Cardiac septum (tissue), 1 donor: ENCODE measurements around the gene HJURP. TPM values are rescaled to one million over a fixed set of nuclear protein-coding genes. Genes with fewer than 3 reads are reported as not detected.
"Not testable (repeated sequence)": the region's sequence is repeated elsewhere in the genome, so short reads cannot be mapped to it uniquely, and the experiment has no call there.

Experiments
- DNase-seq: peaks from one replicate; pipeline ENCODE4 v3.0.0-alpha.2; 2020; ENCODE audit warnings: low spot score
- intact Hi-C: fragments of 100-400 bp; cut with DNase I; formaldehyde crosslinking; loops from one replicate; pipeline ENCODE4 v1.14.0; 2022
- long read RNA-seq: library from polyadenylated mRNA; unstranded; transcript quantifications from one replicate; pipeline ENCODE4 v2.0.0, GENCODE V29; 2021
- total RNA-seq: library from RNA; stranded (reverse); fragmentation: NEBNext Ultra II Directional; extraction: Animal tissue kit (Norgen Biotek cat#: 25700); gene quantifications from one replicate; pipeline ENCODE4 v1.2.1, GENCODE V29; 2021
- donor health status: DM: no; HTN: no; CAD: no.

The HJURP gene, protein sequence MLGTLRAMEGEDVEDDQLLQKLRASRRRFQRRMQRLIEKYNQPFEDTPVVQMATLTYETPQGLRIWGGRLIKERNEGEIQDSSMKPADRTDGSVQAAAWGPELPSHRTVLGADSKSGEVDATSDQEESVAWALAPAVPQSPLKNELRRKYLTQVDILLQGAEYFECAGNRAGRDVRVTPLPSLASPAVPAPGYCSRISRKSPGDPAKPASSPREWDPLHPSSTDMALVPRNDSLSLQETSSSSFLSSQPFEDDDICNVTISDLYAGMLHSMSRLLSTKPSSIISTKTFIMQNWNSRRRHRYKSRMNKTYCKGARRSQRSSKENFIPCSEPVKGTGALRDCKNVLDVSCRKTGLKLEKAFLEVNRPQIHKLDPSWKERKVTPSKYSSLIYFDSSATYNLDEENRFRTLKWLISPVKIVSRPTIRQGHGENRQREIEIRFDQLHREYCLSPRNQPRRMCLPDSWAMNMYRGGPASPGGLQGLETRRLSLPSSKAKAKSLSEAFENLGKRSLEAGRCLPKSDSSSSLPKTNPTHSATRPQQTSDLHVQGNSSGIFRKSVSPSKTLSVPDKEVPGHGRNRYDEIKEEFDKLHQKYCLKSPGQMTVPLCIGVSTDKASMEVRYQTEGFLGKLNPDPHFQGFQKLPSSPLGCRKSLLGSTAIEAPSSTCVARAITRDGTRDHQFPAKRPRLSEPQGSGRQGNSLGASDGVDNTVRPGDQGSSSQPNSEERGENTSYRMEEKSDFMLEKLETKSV
- total RNA-seq: not detected
- long read RNA-seq: 0 reads

DNA sequence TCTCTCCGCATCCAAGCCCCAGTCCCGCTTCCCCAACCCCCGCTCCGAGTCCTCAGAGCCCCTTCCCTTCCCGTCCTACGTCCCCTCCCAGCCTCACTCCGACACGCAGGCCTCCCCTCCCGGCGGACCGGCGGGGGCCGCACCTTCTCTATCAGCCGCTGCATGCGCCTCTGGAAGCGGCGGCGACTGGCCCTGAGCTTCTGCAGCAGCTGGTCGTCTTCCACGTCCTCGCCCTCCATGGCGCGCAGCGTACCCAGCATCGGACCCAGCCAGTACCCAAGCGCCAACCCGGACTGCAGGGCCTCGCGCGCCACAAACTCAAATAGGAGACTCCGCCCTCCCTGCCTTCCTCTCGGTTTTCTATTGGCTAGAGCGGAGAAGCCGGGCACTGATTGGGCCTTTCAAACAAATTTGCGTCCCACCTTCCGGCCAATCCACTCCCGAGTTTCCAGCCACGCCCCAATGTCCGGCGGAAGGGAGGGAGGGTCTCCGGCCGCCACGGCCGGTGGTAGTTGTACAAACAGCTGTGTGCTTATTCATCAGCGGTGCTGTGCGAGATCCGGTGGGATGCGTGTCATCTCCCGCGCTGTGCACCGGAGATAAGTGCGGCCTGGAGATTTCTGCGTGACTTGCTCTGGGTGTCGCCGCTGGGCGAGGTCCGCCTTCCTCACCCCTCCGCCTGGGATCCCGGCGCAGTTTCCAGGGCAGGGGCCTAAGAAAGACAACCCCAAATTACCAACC lies at the start of gene HJURP:
TSS of gene HJURP (minus strand) at position 295 of the 741 bp plus-strand sequence. CDS start at position 260, 35 bp downstream.
- DNase-seq: peak; percentile 97
- intact Hi-C loops: no loop called here

DNA sequence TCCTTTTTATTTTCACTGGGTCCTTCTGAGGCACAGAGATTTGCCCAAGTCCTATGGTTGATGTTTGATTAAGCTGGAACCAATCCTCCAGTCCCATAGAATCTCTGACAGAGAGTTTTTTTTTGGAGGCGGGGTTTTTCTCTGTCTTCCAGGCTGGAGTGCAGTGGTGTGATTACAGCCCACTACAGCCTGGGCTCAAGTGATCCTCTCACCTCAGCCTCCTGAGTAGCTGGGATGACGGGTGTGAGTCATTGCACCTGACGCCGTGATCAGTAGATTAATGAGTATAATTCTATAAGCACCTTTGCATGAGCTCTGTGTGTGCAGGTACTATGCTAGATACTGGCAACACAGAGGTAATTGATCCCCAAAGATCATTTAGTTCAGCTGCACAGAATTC lies 47.5 kb upstream of the HJURP start:
- intact Hi-C loops: no loop called here
- no peak for DNase-seq

DNA sequence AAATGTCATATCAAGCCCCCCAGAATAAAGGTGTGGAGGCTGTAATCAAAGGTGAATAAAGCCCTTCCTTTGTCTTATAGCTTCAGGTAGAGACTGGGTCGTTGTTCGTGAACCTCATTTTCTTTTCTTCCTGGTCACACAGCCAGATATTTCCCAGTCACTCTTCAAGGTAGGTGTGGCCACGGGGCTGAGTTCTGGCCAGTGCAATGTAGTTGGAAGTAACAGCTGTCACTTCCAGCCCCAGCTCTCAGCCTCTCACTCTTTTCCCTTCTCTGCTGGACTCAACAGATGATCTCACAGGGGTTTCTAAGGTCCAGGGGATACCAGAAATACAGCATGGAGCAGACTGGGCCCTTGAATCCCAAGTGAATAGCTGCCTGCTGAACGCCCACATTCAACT lies 47.0 kb upstream of the HJURP start:
- intact Hi-C loops: no loop called here
- no peak for DNase-seq

DNA sequence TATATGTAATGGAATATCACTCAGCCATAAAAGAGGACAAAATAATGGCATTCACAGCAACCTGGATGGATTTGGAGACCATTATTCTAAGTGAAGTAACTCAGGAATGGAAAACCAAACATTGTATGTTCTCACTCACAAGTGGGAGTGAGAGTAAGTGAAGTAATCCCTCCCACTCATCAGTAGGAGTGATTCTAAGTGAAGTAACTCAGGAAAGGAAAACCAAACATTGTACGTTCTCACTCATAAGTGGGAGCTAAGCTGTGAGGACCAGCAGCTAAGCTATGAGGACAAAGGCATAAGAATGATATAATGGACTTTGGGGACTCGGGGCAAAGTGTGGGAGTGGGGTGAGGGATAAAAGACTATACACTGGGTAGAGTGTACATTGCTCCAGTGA lies 41.9 kb upstream of the HJURP start:
- DNase-seq, intact Hi-C loops: not testable (repeated sequence)

DNA sequence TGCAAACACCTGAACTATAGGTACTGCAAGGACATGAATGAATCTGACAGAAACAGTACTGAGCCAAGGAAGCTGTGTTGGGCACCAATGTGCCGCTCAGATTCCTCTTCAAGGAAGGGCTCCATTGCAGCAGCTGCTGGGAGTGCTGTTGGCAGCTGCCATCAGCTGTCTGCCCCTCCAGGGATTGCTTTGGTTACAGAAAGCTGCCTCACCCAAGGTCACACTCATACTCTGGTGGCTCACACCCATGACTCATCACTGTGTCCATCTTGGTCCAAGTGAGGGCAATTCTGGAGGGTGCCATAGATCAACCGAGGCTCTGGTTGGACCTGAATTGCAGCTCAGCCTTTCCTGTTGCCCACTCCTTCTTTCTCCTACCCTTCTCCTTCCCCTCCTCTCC lies 38.5 kb upstream of the HJURP start:
- intact Hi-C loops: no loop called here
- DNase-seq: no peak

DNA sequence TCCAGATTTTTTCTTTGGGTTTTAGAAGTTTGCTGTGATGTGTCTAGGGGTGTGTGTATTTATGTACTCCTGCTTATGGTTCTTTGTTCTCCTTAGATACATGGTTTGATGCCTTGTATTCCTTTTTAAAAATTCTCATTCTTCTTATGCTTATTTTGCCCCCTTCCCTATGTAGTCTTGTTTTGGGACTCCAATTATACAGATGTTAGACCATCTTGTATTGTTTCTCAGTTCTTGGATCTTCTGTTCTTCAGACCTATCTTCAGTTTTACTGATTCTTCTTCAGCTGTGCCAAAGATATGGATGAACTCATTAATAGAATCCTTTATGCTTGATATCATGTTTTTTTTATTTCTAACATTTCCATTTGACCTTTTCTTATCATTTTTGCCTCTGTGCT lies 28.0 kb upstream of the HJURP start:
- no peak for DNase-seq
- intact Hi-C loops: no loop called here

DNA sequence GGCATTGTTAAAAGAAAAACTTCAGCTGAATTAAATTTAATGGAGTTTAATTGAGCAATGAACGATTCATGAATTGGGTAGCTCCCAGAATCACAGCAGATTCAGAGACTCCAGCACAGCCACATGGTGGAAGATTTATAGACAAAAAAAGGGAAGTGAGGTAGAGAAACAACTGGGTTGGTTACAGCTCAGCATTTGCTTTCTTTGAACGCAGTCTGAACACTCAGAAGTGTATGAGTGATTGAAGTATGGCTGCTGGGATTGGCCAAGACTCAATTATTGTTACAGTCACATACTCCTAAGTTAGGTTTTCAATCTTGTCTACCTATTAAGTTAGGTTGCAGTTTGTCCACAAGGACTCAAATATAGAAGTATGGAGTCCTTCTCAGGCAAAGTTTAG lies 17.8 kb upstream of the HJURP start:
- intact Hi-C loops, DNase-seq: not testable (repeated sequence)

DNA sequence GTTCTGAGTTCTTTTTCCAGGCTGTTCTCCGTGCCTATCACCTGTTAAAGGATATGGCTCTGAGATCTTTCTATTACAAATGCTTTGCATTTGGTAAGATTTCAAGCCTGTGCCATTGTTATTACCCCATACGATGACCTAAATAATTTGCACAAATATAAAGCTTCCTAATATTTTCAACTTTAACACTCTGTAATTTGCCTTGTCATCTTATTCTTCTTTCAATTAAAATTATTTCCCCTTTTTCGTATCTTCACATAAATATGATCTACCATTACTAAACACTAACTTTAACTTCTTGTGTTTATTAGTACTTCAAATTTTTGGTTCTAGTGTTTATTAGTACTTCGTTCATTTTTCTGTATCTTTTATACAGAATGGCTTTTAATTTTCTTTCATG lies 17.1 kb upstream of the HJURP start:
- intact Hi-C loops: no loop called here
- no peak for DNase-seq

DNA sequence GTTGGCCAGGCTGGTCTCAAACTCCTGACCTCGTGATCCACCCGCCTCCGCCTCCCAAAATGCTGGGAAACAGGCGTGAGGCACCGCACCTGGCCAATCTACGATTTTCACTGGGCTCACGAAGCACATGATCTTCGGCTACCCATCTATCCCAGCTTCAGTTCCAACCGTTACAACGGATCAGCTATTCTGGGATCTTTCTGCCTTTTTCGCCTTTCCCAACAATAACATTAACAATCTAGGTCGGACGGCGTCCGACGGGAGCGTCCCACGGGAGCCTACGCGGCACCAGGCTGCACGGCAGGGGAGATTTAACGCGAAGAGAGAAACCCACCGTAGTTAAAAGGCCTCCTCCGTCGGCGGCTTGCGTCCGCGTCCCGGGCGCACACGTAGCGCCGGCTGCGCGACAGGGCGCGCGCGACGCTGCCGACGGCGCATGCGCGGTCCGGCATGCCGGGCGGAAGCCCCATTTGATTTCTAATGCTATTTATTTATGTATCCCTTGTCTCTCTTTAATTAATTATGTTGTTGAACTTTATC lies 13.7 kb upstream of the HJURP start, which contains the start of gene MSL3B:
TSS of gene MSL3B (minus strand) at position 394 of the 540 bp plus-strand sequence.
- DNase-seq: no peak
- intact Hi-C loops: no loop called here

DNA sequence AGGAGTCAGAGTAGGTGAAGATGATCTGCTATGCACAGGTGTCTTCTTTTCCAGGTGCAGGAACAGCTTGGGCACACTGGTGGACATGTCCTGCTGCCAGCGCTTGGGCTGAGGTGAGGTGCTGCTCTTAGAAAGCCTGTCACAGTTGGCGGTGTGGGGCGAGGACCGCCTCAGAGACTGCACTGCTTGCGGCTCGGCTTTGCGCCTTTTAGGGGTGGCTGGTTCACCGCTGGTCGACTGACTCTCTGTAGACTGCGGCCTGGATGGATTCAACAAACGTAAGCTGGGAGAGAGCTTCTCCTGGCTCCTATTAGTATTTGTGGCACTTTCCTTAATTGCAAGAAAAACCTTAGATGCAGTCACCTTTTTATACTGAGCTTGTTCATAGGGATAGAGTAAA lies 12.1 kb upstream of the HJURP start:
- intact Hi-C loops: no loop called here
- DNase-seq: no peak

DNA sequence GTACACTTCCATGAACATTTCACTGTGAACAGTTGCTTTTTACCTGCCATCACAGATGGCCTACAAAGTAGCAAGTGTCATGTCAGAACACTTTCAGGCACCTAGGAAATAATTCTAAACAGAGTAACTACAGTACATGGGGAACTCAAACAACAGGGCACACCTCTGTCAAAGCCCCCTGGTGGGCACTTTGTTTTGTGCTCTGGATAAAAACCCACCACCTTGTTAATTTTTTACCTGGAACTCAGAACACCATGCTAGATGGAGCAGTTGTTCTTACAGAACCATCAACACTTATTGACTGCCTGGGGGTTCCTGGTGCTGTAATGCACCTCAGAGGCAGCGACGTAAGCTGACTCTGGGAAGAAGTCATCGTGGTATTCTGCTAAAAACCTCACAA lies 11.5 kb upstream of the HJURP start:
- no peak for DNase-seq
- intact Hi-C loops: no loop called here

DNA sequence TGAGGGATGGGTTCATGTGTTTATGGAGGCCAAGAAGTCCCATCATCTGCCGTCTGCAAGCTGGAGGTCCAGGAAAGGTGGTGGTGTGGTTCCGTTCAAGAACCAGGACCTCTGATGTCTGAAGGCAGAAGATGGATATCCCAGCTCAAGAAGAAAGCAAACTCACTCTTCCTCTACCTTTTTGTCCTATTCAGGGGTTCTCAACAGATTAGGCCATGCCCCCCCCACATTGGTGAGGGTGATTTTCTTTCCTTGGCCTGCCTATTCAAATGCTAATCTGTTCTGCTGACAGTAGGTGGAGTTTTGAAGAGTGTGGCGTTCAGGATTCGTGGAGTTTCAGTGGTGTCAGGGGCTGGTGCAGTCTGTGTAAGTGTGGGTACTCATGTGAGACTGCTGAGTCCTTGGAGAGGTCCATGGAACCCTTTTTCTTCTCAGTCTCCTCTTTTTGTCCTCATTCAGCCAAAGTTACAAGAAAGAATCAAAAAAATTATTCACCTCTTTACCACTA lies 8.0 kb upstream of the HJURP start:
- DNase-seq: no peak
- intact Hi-C loops: no loop called here

DNA sequence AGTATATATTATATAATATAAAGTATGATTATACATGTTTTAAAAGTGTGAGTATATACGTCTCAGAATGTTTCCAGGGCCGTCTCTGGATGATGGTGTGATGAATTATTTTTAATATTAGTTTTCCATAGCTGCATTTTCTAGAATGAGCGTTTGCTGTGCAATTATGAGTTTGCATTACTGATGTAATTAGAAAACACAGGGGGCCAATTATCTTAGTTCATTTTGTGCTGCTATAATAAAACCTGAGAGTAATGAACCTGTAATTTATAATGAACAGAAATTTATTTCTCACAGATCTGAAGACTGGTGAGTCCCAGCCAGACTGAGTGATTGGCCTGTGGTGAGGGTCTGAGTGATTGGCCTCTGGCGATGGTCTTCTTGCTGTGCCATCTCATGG lies 4.0 kb upstream of the HJURP start:
- intact Hi-C loops: no loop called here
- no peak for DNase-seq

DNA sequence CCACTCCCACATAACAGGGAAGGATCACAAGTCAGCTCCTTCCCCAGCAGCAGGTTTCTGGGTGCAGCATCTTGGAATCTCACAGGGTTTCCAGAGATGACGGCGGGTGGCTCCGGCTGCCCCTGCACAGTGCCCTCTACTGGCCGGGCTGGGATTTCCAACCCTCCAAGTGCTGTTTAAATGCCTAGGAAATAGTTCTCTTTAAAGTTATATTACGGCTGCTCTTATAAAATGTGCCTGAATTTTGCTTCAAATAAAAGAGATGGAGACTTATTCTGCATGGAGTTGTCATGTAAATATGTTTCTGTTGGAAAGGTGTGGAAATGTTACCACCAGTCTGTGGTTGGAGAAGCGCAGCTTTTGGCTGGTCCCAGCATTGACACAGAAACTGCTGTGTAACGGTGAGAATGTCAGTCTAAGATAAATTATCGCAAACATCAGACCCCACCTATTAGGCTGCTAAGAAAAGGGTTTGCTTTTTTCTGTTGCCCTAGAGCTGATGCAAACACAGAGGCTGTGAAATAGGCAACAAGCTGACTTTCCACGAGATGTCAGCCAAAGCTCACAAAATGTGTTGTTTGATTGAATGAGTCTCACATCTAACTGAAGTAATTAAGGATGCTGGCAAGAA lies 3.3 kb upstream of the HJURP start:
- no peak for DNase-seq

DNA sequence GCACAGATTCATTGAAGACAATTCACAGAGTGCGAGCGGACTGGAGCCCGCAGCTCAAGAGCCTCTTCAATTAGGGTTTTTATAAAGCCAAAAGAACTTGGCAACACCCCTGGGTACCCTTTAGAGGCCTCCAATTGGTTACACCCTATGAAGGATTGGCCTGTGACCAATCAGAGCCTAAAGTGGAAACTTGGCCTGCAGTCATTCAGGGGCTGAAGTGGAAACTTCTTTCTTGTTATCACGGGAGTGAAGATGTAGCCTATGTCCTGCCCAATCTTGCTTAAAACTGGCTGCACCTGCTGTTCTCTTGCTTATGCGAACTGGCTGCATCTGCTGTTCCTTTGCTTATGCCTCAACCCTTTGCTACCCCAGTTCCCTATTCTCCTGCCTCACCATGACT lies 1.8 kb upstream of the HJURP start:
- DNase-seq: no peak
- intact Hi-C loops: no loop called here

More for the DNA sequence above, 3.3 kb upstream of the HJURP start:
- intact Hi-C loops: no loop called here

DNA sequence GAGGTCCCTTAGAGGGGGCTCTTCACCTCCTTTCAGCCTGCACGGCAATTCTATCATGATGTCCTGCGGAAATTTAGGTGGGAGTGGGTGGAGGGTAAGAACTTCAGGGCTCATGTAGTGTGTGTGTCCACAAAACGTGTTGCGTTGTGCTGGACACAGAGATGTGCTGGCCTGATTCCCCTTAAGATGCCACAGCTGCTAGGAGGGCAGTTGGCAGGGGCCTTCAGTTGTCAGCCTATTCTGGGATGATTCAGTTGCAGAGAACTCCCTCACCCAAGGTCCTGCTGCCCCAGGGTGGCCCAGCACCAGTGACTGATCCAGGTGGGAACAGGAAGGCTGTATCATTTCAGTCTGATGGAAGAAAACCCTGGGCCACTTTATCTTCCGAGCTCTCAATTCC lies 1.0 kb upstream of the HJURP start:
- intact Hi-C loops: no loop called here
- no peak for DNase-seq

DNA sequence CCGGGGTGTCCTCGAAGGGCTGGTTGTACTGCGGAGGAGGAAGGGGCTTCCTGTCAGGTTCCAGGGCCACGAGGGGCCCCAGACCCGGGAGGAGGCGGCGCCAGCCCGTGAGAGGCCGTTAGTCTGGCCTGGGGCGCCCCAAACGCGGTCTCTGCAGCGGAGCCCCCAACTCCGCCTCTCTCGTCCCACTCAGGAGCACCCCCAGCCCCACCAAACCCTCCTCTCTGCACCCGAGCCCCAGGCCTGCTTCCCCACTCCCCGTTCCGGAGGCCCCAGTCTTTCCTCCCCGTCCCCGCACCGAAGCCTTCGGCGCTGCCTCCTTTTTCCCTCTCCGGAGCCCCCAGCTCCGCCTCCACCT lies 473 bp downstream of the HJURP start:
- DNase-seq: no peak
- intact Hi-C loops: no loop called here

DNA sequence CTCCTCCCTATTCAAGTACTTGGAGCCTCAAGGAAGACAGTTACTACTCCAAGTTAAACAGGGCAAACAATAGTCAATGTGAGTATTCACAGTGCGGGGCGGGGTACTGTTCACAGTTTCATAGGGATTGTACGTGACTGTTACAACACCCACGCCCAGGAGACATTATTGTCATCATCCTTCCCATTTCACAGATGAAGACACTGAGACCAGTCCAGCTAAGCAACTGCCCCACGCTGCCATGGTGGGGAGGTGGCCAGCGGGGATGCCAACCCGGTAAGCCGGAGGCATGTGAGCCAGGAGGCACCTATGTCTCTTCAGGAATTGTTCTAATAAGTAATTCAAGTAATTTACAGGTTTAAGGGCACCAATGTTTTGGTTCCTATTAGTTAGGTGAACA lies 982 bp downstream of the HJURP start:
- no peak for DNase-seq
- intact Hi-C loops: no loop called here

DNA sequence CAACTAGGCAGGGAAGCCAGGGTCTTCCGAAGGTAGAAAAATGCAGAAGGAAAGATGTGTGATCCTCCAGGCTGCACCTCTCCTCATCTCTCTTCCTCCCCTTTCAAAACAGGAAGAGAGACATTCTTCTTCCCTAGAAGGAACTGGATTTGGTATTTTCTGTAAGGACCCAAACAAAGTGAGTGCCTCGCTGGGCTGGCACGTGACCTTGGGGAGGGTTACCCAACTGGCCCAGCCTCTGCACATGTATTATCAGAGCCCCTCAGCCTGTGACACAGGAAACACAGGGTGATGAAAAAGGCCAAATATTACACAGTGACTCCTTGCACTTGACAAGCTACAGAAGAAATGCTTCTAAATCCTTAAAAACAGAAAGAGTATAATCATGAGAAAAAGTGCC lies 2.3 kb downstream of the HJURP start:
- intact Hi-C loops: no loop called here
- no peak for DNase-seq

DNA sequence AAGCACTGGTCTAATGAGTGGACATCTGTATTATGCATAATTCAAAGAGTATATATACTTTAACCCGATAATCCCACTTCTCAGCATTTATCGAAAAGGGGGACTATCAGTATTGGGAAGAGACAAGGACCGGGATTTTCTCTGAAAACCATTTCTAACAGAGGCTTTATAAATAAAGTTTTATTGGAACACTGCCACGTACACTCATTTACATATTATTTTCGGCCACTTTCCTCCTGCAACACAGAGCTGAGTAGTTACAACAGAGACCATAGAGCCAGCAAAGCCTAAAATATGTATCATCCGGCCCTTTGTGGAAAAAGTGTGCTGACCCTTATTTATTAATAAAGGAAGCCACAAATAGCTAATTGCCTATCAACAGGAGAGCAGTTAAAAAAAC lies 3.2 kb downstream of the HJURP start:
- no peak for DNase-seq
- intact Hi-C loops: no loop called here
